Stimulated activated CD4-positive, alpha-beta T cell treated with anti-CD3 and anti-CD28 coated beads, Interleukin-12 subunit alpha, Interleukin-12 subunit beta, amount 100 ng/mL, for 4 hours (primary cell): ENCODE data around the gene LPIN2.
"Not testable (repeated sequence)": the region's sequence is repeated elsewhere in the genome, so short reads cannot be mapped to it uniquely, and the experiment has no call there.

Source experiments
- DNase-seq: peaks from one replicate; pipeline ENCODE4 v3.0.0-alpha.2; 2020

The LPIN2 gene

DNA sequence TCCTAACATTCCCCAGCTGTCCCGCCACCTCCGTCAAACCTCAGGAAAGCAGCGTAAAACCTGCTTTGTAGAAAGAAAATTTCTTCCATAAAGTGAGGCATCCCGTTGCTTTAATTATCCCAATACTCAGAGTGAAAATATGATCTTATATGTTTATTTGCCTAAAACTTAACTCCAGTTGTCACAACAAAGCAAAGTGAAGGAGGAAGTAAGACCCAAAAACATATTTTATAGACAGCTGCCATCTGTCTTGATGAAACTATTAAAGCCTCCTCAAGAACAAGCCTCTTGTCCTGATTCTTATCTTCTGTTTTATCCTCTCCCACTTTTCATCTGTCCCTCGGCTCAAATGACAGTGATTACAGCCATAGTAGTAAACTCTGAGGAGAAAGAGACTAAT, 28.9 kb upstream of the LPIN2 start:
- DNase-seq, result no peak

DNA sequence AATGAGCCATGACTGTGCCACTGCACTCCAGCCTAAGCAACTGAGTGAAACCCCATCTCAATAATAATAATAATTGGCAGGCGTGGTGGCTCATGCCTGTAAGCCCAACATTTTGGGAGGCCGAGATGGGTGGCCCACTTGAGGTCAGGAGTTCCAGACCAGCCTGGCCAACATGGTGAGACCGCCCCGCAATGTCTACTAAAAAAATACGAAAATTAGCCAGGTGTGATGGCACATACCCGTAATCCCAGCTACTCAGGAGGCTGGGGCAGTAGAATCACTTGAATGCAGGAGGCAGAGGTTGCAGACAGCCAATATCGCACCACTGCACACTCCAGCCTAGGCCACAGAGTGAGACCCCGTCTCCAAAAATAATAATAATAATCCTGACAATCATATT, 27.9 kb upstream of the LPIN2 start:
- no peak for DNase-seq

DNA sequence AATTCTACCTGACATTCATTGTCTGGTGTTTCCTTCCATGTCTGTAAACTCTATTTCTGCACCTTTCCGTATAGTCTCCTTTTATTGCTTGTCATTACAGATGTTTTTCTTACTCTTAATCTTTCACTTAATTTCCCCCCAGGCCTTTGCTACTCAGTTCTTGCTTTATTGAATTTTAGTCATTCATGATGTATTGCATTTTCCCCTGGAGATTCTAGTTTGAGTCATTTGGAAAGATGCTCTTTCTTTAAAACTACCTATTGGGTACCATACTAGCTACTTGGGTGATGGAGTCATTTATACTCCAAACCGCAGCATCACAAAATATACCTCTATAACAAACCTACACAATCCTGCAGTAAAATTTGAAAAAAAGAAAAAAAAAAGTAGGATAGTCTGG, 27.2 kb upstream of the LPIN2 start:
- no peak for DNase-seq

DNA sequence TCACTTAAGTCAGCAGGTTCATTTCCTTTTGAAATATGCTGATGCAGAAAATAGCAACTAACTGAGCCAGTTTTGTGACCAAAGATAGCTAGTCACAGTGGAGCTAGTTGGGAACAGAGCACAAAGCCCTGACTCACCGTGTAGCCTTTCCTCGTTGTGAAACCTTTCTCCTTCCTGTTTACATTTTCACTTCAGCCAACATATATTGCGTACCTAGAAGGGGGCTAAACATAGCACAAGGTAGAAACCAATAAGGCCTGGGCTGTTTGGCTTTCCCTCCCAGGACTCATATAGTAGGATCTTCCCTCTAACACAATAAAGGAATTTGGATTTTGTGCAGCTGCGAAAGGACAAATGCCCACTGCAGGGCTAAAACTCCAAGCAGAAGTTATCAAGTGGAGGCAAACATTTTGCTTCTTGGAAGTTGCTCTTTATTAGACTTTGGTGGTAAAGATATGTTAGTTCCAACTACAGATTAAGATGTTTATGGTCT, 24.5 kb upstream of the LPIN2 start:
- DNase-seq, result no peak

DNA sequence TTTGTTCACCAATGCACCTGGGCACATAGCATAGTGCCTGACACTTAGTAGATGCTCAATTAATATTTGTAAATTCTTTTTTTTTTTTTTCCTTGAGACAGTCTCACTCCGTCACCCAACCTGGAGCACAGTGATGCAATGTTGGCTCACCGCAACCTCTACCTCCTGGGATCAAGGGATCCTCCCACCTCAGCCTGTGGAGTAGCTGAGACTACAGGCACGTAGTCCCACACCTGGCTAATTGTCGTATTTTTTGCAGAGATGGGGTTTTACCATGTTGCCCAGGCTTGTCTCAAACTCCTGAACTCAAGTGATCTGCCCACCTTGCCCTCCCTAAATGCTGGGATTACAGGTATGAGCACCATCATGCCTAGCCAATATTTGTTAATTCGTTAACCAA, 23.2 kb upstream of the LPIN2 start:
- no peak for DNase-seq

DNA sequence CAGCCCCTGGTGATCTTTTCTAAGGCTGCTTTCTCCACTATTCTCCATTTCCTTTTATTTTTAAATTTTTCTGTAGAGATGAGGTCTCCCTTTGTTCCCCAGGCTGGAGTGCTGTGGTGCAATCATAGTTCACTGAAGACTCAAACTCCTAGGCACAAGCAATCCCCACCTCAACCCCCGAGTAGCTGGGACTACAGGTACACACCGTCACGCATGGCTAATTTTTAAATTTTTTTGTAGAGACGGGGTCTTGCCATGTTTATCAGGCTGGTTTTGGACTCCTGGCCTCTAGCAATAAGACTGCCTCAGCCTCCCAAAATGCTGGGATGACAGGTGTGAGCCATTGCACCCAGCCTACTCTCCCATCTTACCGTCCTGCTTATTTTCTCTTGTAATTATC, 22.7 kb upstream of the LPIN2 start:
- DNase-seq, result no peak

DNA sequence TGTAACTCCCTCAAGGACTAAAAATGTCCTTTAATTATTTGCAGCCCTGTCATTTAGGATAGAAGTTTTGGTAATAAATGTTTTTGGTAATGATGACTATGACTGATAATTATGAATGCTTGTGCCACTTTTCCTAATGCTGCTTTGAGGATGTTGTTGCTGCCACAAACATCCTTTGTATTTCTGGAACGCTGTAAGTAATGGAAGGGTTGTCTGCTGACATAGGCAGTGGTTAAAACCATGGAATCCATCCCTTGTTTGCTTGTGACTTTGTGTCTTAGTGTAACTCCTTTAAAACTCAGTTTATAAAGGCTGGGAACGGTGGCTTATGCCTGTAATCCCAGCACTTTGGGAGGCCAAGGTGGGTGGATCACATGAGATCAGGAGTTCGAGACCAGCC, 19.8 kb upstream of the LPIN2 start:
- no peak for DNase-seq

DNA sequence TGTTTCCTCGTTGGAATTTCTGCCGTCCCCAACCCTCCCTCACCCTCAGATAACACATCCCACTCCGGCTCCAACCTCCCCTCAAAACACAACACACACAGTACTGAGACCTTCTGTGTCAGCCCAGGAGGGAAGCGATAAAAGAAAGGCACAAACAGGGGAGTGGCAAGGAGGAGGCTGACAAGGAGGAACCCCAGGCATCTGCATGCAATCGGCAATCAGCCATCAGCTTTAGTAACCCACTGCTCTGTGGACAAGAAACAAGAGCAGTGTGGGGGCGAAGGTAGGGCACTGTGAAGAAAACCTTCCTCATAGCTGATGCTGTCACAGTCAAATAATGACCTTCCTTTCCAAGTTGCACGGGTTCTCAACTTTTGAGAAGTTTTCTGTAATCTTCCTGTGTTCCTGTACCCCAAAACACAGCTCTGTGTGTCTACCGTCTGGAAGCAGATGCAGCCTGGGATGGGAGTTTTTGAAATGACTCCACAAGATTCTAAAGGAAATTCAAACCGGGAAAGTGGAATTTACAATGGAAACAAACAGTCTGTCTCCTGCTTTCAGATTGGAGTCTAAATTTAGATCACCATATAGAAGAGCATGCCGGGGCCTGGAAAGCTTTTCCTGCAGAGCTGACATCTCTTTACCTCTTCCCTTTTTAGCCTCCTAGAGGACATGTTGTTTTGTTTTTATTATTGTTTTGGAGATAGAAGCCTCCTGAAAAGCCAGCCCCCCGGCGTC, 16.4 kb upstream of the LPIN2 start:
- no peak for DNase-seq

DNA sequence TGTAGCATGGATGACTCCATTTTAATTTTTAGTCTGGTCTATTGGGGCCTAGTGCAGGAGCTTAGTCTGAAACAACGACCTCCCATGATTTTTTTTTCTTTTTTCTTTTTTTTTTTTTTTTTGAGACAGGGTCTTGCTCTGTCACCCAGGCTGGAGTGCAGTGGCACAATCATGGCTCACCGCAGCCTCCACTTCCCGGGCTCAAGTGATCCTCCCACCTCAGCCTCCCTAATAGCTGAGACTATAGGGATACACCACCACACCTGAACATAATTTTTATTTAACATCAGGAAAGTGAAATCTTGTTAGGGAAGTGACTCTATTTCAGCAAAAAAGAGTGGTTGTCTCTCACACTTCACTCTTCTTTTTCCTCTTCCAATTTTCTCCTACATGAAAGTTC, 15.2 kb upstream of the LPIN2 start:
- not testable (repeated sequence) for DNase-seq

DNA sequence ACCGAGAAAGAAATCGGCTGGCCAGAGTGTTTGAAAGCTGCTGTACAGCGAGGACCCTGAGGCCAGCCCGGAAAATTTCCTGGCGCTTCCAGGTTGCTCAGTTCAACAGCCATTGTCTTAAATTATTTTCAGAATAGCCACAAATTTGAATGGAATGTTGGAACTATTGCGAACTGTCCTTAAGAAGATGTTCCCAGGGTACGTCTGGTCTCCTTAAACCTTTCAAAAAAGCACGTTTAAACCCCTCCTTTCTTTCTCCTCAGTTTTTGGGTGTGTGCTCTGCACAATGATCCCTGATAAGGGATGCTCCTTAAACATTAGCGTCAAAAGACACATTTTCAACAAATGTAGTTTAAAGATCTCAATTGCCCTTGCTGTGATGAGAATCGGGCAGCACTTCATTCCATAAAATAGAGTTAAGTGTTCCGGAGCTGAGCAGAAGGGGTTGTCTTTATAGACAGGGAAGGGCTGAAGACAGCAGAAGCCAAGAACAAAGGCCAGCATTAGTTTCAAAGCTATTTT, 14.5 kb upstream of the LPIN2 start:
- no peak for DNase-seq

DNA sequence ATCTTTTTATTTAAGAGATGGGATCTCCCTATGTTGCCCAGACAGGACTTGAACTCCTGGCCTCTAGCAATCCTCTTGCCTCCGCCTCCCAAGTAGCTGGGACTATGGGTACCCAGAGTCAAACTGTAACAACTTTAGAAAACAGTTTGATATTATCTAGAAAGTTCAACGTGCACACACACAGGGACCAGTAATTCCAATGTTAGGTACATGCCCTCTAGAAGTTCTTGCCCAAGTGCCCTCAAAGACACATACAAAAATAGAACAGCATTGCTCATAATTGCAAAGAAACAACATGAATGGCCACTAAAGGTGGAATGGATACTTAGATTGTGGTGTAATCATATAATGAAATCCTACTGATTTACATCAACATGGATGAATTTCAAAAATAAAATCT, 12.6 kb upstream of the LPIN2 start:
- DNase-seq, result no peak

DNA sequence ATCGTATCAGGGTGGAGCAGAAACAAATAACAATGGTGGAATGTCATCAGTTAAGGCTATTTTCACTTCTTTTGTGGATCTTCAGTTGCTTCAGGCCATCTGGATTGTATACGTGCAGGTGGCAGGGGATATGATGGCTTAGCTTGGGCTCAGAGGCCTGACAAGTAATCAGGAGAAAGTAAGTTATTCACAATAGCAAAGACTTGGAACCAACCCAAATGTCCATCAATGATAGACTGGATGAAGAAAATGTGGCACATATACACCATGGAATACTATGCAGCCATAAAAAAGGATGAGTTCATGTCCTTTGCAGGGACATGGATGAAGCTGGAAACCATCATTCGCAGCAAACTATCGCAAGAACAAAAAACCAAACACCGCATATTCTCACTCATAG, 10.7 kb upstream of the LPIN2 start:
- DNase-seq, result not testable (repeated sequence)

DNA sequence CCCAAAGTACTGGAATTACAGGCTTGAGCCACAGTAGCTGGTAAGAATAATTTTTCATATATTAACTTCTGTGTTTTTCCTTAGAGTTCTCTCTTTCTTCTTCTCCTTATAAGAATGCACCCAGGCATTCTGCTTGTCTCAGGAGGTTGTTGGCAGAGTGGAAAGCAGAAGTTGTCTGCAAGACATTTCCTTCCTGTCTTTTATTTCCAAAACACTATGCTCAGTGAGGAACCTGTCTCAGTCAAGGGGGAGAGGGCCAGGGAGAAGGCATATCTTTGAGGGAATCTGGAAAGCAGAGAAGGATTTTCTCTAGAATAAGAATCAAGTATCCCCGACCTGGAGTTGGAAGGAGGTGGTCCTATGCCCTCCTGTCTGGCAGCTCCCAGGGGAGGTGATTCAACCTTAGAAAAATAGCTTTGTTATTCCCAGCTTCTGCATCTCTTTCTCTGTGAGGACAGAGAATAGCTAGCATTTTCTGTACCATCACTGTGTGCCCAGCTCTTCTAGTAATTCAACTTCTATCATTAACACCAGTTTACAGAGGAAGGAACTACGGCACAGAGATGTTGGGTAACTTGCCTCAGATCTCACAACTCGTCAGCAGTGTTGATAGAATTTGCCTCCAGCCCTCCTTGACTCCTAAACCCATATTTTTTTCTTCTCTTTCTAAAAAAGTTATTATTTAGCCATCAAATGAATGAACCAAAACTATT, 3.8 kb upstream of the LPIN2 start:
- DNase-seq, result no peak

DNA sequence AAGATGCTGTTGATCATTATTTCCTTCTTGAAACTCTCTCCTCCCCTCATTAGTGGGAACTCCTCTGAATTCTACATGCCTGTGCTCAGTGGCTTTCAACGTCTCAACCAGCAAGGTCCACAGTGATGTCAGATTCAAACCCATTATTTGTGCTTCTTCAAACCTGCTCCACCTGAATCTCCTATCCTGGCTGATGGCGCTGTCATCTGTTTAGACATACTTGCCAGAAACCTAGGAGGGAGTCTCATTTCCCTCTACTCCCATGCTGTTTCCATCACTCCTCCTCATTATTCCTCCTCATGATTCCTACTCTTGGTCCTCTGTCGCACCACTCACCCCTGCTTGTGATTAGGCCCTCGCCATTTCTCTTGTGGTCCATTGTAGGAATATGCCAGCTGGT, 2.9 kb upstream of the LPIN2 start:
- no peak for DNase-seq

DNA sequence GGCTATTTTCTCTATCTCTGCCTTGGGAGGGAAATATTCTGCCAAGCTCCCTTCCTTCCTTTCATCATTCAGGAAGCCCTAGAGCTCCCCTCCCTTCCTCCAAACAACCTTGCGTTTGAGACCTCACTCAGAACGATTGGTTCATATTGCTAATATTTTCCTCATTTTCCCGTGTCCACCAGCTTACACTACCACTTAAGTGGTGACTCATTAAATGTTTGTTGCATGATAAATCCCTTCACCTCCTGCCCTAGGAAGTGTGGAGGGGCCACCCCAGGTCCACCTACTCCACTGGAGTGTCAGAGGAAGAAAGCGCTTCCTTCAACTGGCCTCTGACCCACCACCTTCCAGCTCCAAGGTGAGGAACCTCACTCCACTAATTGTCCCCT, 2.3 kb upstream of the LPIN2 start:
- no peak for DNase-seq

DNA sequence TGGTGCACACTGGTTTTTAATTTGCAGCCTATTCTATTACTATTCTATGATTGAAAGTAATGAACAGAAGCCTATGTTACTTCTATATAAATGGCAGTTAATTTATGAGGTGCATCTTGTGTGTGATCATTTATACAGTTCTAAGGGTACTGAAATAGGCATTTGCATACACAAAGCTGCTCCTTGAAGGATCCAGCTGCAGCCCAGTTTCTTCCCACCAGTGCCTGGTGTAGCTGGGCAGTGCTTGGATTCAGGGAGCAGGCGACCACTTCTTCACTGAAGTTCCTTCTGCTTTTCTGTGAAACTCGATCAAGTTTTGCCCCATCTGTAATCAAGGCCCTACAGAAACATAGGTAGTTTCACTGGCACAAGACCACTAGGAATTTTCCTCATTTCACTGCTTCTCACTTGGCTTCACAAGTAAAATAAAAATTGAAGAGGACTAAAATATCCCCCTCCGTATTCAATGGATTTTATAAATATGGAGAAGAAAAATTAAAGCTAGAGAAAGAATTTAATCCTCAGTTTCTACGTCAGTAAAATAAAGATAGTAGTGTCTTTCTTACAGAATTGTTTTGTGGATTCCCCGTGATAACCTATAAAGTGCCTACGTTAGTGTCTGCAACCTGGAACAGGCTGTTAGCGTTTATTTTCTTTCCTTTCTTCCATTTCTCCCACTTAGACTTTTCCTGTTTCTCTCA, 1.7 kb upstream of the LPIN2 start:
- DNase-seq, result no peak

DNA sequence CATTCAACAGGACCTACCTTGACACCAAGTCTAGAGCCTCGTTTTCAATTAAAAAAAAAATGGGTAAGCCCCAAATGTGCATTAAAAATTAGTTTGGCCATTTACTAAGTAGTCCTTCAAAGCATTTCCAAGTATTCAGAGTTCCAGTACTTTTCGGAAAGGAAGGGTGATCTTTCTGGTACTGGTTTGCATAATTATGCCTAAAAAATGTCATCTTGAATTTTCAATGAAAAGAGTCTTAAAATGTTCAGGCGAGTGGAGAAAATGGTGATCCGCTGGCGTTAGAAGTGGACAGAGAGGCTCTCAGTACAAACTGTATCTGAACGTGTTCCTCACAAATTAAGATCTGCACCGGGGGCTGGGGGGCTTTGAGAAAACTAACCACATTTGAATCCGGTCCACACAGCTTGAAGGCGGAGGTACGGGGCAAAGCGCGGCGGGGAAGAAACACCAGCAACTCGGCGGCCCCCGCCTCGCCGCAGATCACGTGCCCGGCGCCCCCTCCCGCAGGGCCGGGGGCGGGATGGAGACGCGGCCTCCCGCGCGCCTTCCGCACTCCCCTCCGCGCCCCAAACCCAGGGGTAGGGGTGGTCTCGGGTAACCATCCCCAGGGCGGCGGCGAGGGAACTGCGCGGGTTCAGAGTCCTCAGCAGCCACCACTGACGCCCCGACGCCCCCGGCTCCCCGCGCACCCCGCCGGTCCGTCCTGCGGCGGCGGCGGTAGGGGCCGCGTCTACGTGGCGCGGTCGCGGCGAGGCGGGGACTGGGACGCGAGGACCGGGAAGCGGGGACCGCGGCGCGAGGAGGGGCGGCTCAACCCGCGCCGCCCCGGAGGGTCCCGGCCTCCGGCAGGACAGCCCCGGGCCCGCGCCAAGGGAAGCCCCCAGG, 564 bp downstream of the LPIN2 start:
- peak; percentile 45 for DNase-seq

DNA sequence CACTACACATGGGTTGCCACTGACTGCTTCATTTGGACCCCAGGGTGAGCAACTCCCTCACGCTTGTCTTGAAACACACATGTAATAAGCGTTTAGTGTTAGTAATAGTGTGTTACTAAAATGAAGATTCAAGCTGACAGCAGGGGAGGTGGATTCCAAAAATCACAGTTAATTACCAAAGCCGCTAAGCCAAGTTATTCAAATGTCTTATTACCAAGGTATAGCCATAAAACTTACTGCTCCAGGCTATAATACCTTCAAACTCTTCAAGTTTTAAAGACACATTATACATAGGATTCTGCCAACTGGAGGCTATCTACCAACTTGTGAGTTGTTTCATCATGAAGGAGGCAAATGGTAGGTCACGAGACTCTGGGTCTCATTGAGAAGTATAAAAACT, 2.9 kb downstream of the LPIN2 start:
- no peak for DNase-seq

DNA sequence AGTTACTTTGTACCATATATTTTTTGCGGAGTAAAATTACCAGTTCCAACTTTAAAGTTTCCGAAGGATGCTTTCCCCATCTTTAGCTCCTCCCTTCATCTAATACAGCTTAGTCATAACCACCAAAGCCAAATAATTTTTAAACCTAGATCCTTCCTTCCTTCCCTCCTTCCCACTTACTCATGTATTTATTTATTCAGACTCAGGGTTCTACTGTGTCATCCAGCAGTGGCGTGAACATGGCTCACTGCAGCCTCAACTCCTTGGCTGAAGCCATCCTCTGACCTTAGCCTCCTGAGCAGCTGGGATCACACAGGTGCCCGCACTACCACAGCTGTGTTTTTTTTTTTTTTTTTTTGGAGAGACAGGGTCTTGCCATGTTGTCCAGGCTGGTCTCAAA, 4.4 kb downstream of the LPIN2 start:
- no peak for DNase-seq

DNA sequence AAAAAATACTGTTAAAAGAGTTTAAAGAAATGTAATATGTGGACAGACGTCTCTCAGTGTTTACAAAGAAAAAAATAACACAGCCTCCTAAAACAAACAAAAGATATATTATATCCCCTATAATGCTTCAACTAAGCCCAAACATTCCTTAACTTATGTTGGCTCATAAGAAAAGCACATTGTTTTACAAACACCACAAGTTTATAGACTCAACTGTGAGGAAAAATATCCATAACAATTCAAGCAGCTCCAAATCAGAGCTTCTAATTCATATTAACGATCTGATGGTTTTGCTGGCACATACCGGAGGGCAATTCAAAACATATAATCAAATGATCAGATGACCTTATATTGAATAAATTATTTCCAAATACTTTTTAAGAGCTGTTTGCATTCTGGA, 5.5 kb downstream of the LPIN2 start:
- no peak for DNase-seq

DNA sequence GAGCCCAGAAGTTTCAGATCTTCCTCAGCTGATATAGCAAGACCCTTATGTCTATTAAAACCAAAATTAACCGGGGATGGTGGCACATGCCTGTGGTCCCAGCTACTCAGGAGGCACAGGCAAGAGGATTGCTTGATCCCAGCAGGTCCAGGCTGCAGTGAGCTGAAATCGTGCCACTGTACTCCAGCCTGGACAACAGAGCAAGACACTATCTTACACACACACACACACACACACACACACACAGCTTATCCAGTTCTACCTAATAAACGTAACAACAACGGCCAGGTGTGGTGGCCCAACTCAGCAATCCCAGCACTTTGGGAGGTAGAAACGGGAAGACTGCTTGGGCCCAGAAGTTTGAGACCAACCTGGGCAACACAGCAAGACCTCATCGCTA, 7.5 kb downstream of the LPIN2 start:
- no peak for DNase-seq

DNA sequence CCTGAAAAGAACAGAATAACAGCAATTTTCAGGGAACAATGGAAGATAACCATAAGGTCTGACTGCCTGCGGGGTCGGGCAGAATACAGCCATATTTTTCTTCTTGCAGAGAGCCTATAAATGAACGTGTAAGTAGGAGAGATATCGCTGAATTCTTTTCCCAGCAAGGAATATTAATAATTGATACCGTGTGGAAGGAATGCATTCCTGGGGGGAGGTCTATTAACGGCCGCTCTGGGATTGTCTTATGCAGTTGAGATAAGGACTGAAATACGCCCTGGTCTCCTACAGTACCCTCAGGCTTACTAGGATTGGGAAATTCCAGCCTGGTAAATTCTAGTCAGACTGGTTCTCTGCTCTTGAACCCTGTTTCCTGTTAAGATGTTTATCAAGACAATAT, 9.2 kb downstream of the LPIN2 start:
- not testable (repeated sequence) for DNase-seq

DNA sequence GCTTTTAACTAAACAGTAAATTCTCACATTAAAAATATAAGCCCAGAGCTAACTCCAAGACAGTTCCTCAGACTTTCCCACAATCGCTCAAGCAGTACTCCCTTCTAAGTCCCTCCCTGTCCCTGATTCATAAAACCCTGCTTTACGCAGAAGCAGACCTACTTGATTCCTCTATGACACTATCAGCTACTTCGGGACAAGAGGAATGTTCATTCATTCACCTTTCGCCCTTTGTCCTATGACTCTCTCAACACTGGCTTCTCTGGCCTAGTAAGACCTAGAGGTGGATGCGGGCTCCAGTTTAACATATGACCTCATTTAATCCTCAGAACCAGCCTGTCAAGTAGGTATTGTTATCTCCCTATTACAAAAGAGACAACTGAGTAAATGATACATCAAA, 10.2 kb downstream of the LPIN2 start:
- no peak for DNase-seq
